Subcutaneous adipose tissue (tissue), 4 donors: ENCODE measurements around the gene TMEM129. TPM values are rescaled to one million over a fixed set of nuclear protein-coding genes. Genes with fewer than 3 reads are reported as not detected.

Experiments used
- CTCF ChIP-seq: fragments of 450-650 bp; IDR thresholded peaks from one replicate; pipeline ENCODE4 v1.5.1; 2016; ENCODE audit warnings: low read depth, mild to moderate bottlenecking, control low read depth, antibody characterized with exemption, moderate library complexity
- total RNA-seq, 4 donors: library from RNA; depleted of rRNA; stranded (reverse); fragments of >200 nt; gene quantifications; one replicate each; pipeline ENCODE4 v1.1.0, GENCODE V29; 2016

Gene TMEM129
- total RNA-seq, 4 donors from 2014 or later, result 21.0 to 65.4 (median 30.4) TPM

GRCh38 chr4:1705732-1706131 is 15.4 kb downstream of the TMEM129 start:
- no peak for TF ChIP-seq CTCF

- no peak for TF ChIP-seq CTCF
Observed at GRCh38 chr4:1703867-1704266, 17.3 kb downstream of the TMEM129 start.

- no peak for TF ChIP-seq CTCF
Observed at GRCh38 chr4:1695913-1696312, 25.2 kb downstream of the TMEM129 start.

GRCh38 chr4:1693131-1693896 is 27.8 kb downstream of the TMEM129 start:
- no peak for TF ChIP-seq CTCF

GRCh38 chr4:1691737-1692373 is 29.3 kb downstream of the TMEM129 start:
- no peak for TF ChIP-seq CTCF

- no peak for TF ChIP-seq CTCF
Observed at GRCh38 chr4:1690698-1691097, 30.4 kb downstream of the TMEM129 start.

- TF ChIP-seq CTCF, result no peak
Observed at GRCh38 chr4:1686440-1687036, 34.6 kb downstream of the TMEM129 start.
